Activated naive CD4-positive, alpha-beta T cell treated with anti-CD3 and anti-CD28 coated beads, Interleukin-2, amount 50 U/mL, for 24 hours (primary cell): ENCODE measurements around the gene IFRD2.

ENCODE experiments used
- H3K27ac Mint-ChIP-seq: one replicate; pipeline ENCODE4 v1.8.0; 2021; ENCODE audit warnings: mild to moderate bottlenecking, mixed read lengths
- H3K27me3 Mint-ChIP-seq: one replicate; pipeline ENCODE4 v1.8.0; 2021; ENCODE audit warnings: mixed read lengths
- H3K36me3 Mint-ChIP-seq: one replicate; pipeline ENCODE4 v1.8.0; 2021; ENCODE audit warnings: mixed read lengths
- H3K4me1 Mint-ChIP-seq: one replicate; pipeline ENCODE4 v1.8.0; 2021; ENCODE audit warnings: mixed read lengths
- H3K4me3 Mint-ChIP-seq: one replicate; pipeline ENCODE4 v1.8.0; 2021; ENCODE audit warnings: mild to moderate bottlenecking, mixed read lengths
- H3K9me3 Mint-ChIP-seq: one replicate; pipeline ENCODE4 v1.8.0; 2021; ENCODE audit warnings: mixed read lengths

The IFRD2 gene

DNA sequence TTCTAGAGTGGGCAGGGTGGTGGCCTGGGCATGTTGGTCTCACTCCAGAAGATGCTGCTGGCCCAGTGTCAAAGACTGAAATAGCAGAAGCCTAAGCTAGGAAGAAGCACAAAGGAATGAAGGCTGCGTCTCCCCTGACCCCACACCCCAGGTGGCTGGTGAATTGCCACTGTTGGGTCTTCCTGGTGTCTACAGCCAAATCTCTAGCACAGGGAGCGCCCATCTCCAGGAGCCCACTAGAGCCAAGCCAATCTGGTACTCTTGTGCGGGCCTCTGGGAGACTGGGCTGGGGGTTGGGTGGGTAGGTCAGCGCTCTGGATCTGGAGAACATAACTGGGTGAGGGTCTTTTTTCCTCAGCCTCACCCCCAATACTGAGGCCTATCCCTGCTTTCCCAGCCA is 34.9 kb upstream of the IFRD2 start:
- Mint-ChIP-seq H3K4me1 (peaks cover 25% of the 10 kb centered on the region), H3K9me3 (no peaks in the 10 kb centered on the region), H3K27me3 (no peaks in the 10 kb centered on the region), H3K27ac (no peak overlapping the region), H3K36me3 (no peaks in the 10 kb centered on the region), H3K4me3 (peak overlapping the region; percentile 96)

DNA sequence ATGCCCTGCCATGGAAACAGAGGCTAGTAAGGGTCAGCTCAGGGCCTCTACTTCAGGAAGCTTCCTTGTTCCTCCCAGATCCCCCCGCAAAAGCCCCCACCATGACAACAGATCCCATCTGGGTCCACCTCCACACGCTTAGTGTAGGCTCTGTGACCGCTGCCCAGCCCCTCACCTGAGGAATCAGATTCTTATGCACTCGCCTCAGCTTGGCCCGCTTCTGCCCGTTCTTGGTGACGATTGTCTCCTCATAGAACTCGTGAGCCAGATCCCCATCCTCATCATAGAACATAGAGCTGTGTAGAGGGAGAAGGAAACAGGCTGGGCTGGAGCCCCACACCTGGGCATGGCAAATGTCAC is 33.9 kb upstream of the IFRD2 start:
- Mint-ChIP-seq H3K27ac (no peak overlapping the region), H3K36me3 (no peaks in the 10 kb centered on the region), H3K4me3 (peak overlapping the region; percentile 58), H3K9me3 (no peaks in the 10 kb centered on the region), H3K27me3 (no peaks in the 10 kb centered on the region), H3K4me1 (peaks cover 25% of the 10 kb centered on the region)

GRCh38 chr3:50325497-50326181 is 33.4 kb upstream of the IFRD2 start:
- H3K4me1 Mint-ChIP-seq, result peaks cover 25% of the 10 kb centered on the region
- H3K27ac Mint-ChIP-seq, result peak overlapping the region; percentile 79
- no peak overlapping the region for H3K4me3 Mint-ChIP-seq
- no peaks in the 10 kb centered on the region for H3K36me3 Mint-ChIP-seq
- no peaks in the 10 kb centered on the region for H3K27me3 Mint-ChIP-seq
- H3K9me3 Mint-ChIP-seq, result no peaks in the 10 kb centered on the region

- Mint-ChIP-seq H3K27me3 (no peaks in the 10 kb centered on the region), H3K4me3 (no peak overlapping the region), H3K4me1 (peaks cover 28% of the 10 kb centered on the region), H3K27ac (no peak overlapping the region), H3K9me3 (no peaks in the 10 kb centered on the region), H3K36me3 (no peaks in the 10 kb centered on the region)
Observed at GRCh38 chr3:50325113-50325480, 32.9 kb upstream of the IFRD2 start.

GRCh38 chr3:50324351-50325112 is 32.3 kb upstream of the IFRD2 start:
- peaks cover 32% of the 10 kb centered on the region for H3K4me1 Mint-ChIP-seq
- H3K36me3 Mint-ChIP-seq, result no peaks in the 10 kb centered on the region
- no peak overlapping the region for H3K4me3 Mint-ChIP-seq
- no peaks in the 10 kb centered on the region for H3K27me3 Mint-ChIP-seq
- peak overlapping the region; percentile 46 for H3K27ac Mint-ChIP-seq
- no peaks in the 10 kb centered on the region for H3K9me3 Mint-ChIP-seq

- no peaks in the 10 kb centered on the region for H3K27me3 Mint-ChIP-seq
- H3K9me3 Mint-ChIP-seq, result no peaks in the 10 kb centered on the region
- H3K36me3 Mint-ChIP-seq, result no peaks in the 10 kb centered on the region
- peak overlapping the region; percentile 46 for H3K27ac Mint-ChIP-seq
- no peak overlapping the region for H3K4me3 Mint-ChIP-seq
- peaks cover 38% of the 10 kb centered on the region for H3K4me1 Mint-ChIP-seq
Observed at GRCh38 chr3:50323614-50324199, 31.5 kb upstream of the IFRD2 start.

- H3K9me3 Mint-ChIP-seq, result no peaks in the 10 kb centered on the region
- H3K36me3 Mint-ChIP-seq, result no peaks in the 10 kb centered on the region
- H3K27ac Mint-ChIP-seq, result peak overlapping the region; percentile 74
- H3K4me3 Mint-ChIP-seq, result peak overlapping the region; percentile 47
- peaks cover 36% of the 10 kb centered on the region for H3K4me1 Mint-ChIP-seq
- no peaks in the 10 kb centered on the region for H3K27me3 Mint-ChIP-seq
Observed at GRCh38 chr3:50323092-50323600, 30.9 kb upstream of the IFRD2 start.

DNA sequence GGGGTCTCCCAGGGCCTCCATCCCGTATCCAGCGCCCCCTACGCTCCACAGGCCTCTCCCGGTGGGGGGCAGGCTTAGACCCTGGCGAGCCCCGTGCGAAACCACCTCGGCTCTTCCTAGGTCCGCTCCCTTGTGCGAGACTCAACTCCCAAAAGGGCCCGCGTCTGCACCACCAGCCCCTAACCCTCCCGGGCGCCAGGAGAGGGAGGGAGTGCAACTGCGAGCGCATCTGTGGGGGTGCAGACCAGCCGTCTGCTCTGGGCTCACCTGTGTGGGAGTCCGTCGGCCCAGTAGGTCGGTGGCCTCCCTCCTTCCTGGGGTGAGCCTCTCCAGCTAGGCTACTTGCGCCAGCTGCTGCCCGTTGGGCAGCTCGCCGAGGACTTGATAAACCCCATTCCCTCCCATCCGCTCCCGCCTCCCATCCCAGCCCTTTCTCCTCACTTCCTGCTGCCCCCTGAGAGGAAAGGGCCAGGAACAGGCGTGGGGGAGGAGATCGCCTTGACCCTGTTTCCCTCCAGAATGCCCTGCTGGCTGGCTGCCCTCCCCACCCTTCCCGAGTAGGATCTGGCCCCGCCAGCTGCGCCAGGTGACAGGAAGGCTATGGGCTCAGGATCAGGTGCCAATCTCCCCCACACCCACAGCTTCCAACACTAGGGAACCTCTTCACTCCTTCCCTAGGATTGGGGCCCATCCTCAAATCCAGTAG is 30.3 kb upstream of the IFRD2 start, which contains the start of gene HYAL2:
TSS of gene HYAL2 (minus strand) at position 360 of the 706 bp plus-strand sequence. CDS start 2,256 bp downstream, outside the sequence.
- peak within 1 kb of the TSS; percentile 92 for H3K27ac Mint-ChIP-seq
- peaks cover 35% of the 10 kb centered on the region for H3K4me1 Mint-ChIP-seq
- no peaks in the 10 kb centered on the region for H3K9me3 Mint-ChIP-seq
- H3K4me3 Mint-ChIP-seq, result peak within 1 kb of the TSS; percentile 82
- no peaks in the 10 kb centered on the region for H3K27me3 Mint-ChIP-seq
- no peaks in the 10 kb centered on the region for H3K36me3 Mint-ChIP-seq

DNA sequence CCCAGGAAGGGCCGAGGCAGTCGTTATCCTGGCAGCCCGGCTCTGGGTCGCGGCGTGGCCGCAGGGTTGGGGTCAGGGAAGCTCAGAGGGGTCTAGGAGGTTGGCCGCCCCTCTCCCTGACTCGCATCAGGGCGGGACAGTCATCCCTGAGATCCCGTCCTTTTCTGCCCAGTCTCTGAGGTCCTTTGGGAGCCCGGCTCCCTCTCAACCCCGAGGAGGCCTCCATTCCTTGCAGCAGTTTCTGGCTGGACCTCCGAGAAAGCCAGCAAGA is 29.8 kb upstream of the IFRD2 start:
- Mint-ChIP-seq H3K4me1 (peaks cover 34% of the 10 kb centered on the region), H3K36me3 (no peaks in the 10 kb centered on the region), H3K27ac (no peak overlapping the region), H3K4me3 (no peak overlapping the region), H3K27me3 (no peaks in the 10 kb centered on the region), H3K9me3 (no peaks in the 10 kb centered on the region)

GRCh38 chr3:50321336-50322114 is 29.3 kb upstream of the IFRD2 start:
- Mint-ChIP-seq H3K4me1 (peaks cover 34% of the 10 kb centered on the region), H3K36me3 (no peaks in the 10 kb centered on the region)

GRCh38 chr3:50320853-50321335 is 28.7 kb upstream of the IFRD2 start:
- Mint-ChIP-seq H3K4me3 (peak overlapping the region; percentile 91), H3K27ac (peak overlapping the region; percentile 87), H3K36me3 (no peaks in the 10 kb centered on the region), H3K4me1 (peaks cover 39% of the 10 kb centered on the region), H3K9me3 (no peaks in the 10 kb centered on the region), H3K27me3 (no peaks in the 10 kb centered on the region)

More at GRCh38 chr3:50321336-50322114, 29.3 kb upstream of the IFRD2 start:
- Mint-ChIP-seq H3K27ac (peak overlapping the region; percentile 92), H3K27me3 (no peaks in the 10 kb centered on the region), H3K4me3 (peak overlapping the region; percentile 82), H3K9me3 (no peaks in the 10 kb centered on the region)

- Mint-ChIP-seq H3K27ac (no peak overlapping the region), H3K4me3 (peak overlapping the region; percentile 91), H3K4me1 (peaks cover 34% of the 10 kb centered on the region), H3K36me3 (no peaks in the 10 kb centered on the region), H3K9me3 (no peaks in the 10 kb centered on the region), H3K27me3 (no peaks in the 10 kb centered on the region)
Observed at GRCh38 chr3:50319894-50320625, 27.8 kb upstream of the IFRD2 start.

GRCh38 chr3:50319181-50319893 is 27.1 kb upstream of the IFRD2 start:
- Mint-ChIP-seq H3K4me1 (peaks cover 27% of the 10 kb centered on the region), H3K36me3 (no peaks in the 10 kb centered on the region), H3K9me3 (no peaks in the 10 kb centered on the region), H3K4me3 (peak overlapping the region; percentile 47), H3K27ac (no peak overlapping the region), H3K27me3 (no peaks in the 10 kb centered on the region)

- Mint-ChIP-seq H3K9me3 (no peaks in the 10 kb centered on the region), H3K27ac (no peak overlapping the region), H3K27me3 (no peaks in the 10 kb centered on the region), H3K4me1 (peaks cover 25% of the 10 kb centered on the region), H3K4me3 (no peak overlapping the region), H3K36me3 (no peaks in the 10 kb centered on the region)
Observed at GRCh38 chr3:50318615-50319014, 26.4 kb upstream of the IFRD2 start.
